ENCODE results near the gene DCBLD2.

DNA sequence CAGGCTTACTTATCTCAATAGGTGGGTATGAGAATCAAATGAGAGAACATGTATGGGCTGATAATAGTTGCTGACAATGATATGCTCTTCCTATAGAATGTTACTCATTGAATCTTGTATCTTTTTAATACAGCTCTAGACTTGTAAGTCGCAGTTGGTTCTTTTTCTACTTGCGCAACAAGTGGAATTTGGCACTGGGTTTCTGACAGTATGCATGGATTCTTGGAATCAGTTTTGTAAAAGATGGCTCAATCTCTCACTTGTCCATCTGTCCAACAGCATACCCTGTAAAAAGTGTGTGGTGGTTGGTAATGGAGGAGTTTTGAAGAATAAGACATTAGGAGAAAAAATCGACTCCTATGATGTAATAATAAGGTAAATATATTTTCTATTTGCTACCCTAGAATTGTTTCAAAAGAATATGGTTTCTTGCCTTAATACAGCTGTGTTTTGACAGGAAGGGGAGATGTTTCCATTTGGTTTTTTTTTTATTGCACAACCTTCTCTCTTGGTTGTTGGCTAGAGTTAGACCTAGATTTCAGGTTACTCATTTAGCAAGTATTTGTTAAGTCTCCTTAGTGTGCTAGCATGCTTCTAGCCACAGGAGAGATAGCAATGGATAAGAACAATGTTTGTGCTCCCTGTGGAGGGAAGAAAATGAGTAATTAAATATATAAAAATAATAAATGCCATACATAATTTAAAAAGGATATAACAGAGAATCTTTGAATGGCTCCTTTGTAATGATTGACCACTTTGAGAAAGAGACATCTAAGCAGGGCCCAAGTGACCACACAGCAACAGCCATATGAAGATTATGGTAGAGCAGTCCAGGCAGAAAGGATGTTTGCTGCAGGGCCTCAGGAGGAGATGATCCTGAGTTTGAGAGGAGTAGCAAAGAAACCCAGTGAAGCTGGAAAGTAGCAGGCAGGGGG is 116.6 kb downstream of the DCBLD2 start:
- TF ChIP-seq, protein P1, sequence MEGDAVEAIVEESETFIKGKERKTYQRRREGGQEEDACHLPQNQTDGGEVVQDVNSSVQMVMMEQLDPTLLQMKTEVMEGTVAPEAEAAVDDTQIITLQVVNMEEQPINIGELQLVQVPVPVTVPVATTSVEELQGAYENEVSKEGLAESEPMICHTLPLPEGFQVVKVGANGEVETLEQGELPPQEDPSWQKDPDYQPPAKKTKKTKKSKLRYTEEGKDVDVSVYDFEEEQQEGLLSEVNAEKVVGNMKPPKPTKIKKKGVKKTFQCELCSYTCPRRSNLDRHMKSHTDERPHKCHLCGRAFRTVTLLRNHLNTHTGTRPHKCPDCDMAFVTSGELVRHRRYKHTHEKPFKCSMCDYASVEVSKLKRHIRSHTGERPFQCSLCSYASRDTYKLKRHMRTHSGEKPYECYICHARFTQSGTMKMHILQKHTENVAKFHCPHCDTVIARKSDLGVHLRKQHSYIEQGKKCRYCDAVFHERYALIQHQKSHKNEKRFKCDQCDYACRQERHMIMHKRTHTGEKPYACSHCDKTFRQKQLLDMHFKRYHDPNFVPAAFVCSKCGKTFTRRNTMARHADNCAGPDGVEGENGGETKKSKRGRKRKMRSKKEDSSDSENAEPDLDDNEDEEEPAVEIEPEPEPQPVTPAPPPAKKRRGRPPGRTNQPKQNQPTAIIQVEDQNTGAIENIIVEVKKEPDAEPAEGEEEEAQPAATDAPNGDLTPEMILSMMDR (IDR thresholded peaks at IDR 0.05; ENCODE audit: insufficient read depth, low read length) = no peak
- TF ChIP-seq POLR2AphosphoS5 (IDR thresholded peaks at IDR 0.05; ENCODE audit: low read depth) = peak; percentile 21; the same call in 1 of the 2 replicates
- TF ChIP-seq GABPA (IDR thresholded peaks at IDR 0.05; ENCODE audit: low read depth) = no peak
